HG03565 (cell line): Measurements from ENCODE around the gene KIF1C.
"Not testable (repeated sequence)": the region's sequence is repeated elsewhere in the genome, so short reads cannot be mapped to it uniquely, and the experiment has no call there.

Source experiments
- ATAC-seq: cut with Tn5 transposase; IDR thresholded peaks from one replicate; pipeline ENCODE4 v1.9.1; 2021; ENCODE audit warnings: mild to moderate bottlenecking, moderate library complexity; ENCODE audit not compliant: unreplicated experiment

The KIF1C gene

GRCh38 chr17:4999430-5000093, 1.8 kb downstream of the KIF1C start:
- no peak for ATAC-seq

- no peak for ATAC-seq
These were observed 2.5 kb downstream of the KIF1C start for GRCh38 chr17:5000237-5000639.

- no peak for ATAC-seq
These were observed 4.5 kb downstream of the KIF1C start for GRCh38 chr17:5002121-5002788.

- no peak for ATAC-seq
These were observed 5.6 kb downstream of the KIF1C start for GRCh38 chr17:5003214-5003867.

GRCh38 chr17:5011928-5012327, 14.2 kb downstream of the KIF1C start:
- no peak for ATAC-seq

GRCh38 chr17:5014357-5014756, 16.6 kb downstream of the KIF1C start:
- no peak for ATAC-seq

- ATAC-seq = no peak
These were observed 21.8 kb downstream of the KIF1C start for GRCh38 chr17:5019475-5019956.

- ATAC-seq = no peak
These were observed 22.8 kb downstream of the KIF1C start for GRCh38 chr17:5020502-5021023.

- no peak for ATAC-seq
These were observed 24.5 kb downstream of the KIF1C start for GRCh38 chr17:5022171-5022711.

- no peak for ATAC-seq
These were observed 25.9 kb downstream of the KIF1C start for GRCh38 chr17:5023588-5024147.

- no peak for ATAC-seq
These were observed 26.9 kb downstream of the KIF1C start for GRCh38 chr17:5024604-5025003.

GRCh38 chr17:5027299-5027698, 29.5 kb downstream of the KIF1C start:
- ATAC-seq = no peak

- no peak for ATAC-seq
These were observed 30.2 kb downstream of the KIF1C start for GRCh38 chr17:5027916-5028315.

- ATAC-seq = not testable (repeated sequence)
These were observed 32.4 kb downstream of the KIF1C start for GRCh38 chr17:5030168-5030567.

GRCh38 chr17:5031365-5032082, 33.8 kb downstream of the KIF1C start:
- ATAC-seq = peak; percentile 51

- ATAC-seq = no peak
These were observed 35.1 kb downstream of the KIF1C start for GRCh38 chr17:5032865-5033264.

GRCh38 chr17:5033352-5034015, 35.7 kb downstream of the KIF1C start:
- no peak for ATAC-seq

- ATAC-seq = no peak
These were observed 36.3 kb downstream of the KIF1C start for GRCh38 chr17:5034063-5034462.

GRCh38 chr17:5034651-5035050, 36.9 kb downstream of the KIF1C start:
- ATAC-seq = no peak

- ATAC-seq = no peak
These were observed 37.6 kb downstream of the KIF1C start, which contains the start of gene SLC52A1 for GRCh38 chr17:5035315-5035714. Gene SLC52A1, minus strand, starts transcription at chr17:5035426. Its CDS starts 820 bp downstream, at chr17:5034606.
